GM23338 (cell line): ENCODE results near the gene ORC3. TPM values are rescaled to one million over a fixed set of nuclear protein-coding genes. Genes with fewer than 3 reads are reported as not detected.

ENCODE experiments used
- ATAC-seq: fragments of 200-7000 bp; cut with Tn5 transposase; 3 replicates; pipeline ENCODE4 v1.9.1; 2020
- DNase-seq: peaks from one replicate; pipeline ENCODE4 v3.0.0-alpha.2; 2015; ENCODE audit warnings: low spot score
- H2AFZ ChIP-seq: fragments of 200-600 bp; sonication (generic); 2 replicates; pipeline ENCODE4 v1.8.0; 2016; ENCODE audit warnings: antibody characterized with exemption, mild to moderate bottlenecking, moderate library complexity
- H3F3A ChIP-seq: fragments of 200-600 bp; sonication (generic); replicated peaks from 2 replicates; pipeline ENCODE4 v1.8.0; 2017; ENCODE audit warnings: antibody characterized with exemption, mixed run types, low read depth
- H3K27ac ChIP-seq: fragments of 200-600 bp; sonication (generic); 2 replicates; pipeline ENCODE4 v1.6.1; 2016; ENCODE audit warnings: low read depth
- H3K27me3 ChIP-seq: fragments of 200-600 bp; sonication (generic); 2 replicates; pipeline ENCODE4 v1.8.0; 2016; ENCODE audit warnings: mild to moderate bottlenecking, mixed run types, moderate library complexity; ENCODE audit not compliant: insufficient read depth
- H3K36me3 ChIP-seq: fragments of 200-600 bp; sonication (generic); 2 replicates; pipeline ENCODE4 v1.8.0; 2016; ENCODE audit warnings: mild to moderate bottlenecking; ENCODE audit not compliant: insufficient read depth
- H3K4me1 ChIP-seq: fragments of 200-600 bp; sonication (generic); 2 replicates; pipeline ENCODE4 v1.8.0; 2016; ENCODE audit warnings: mild to moderate bottlenecking, moderate library complexity; ENCODE audit not compliant: insufficient read depth
- H3K4me2 ChIP-seq: fragments of 200-600 bp; sonication (generic); 2 replicates; pipeline ENCODE4 v1.7.1; 2017; ENCODE audit warnings: mixed run types
- H3K4me3 ChIP-seq: fragments of 200-600 bp; sonication (generic); 2 replicates; pipeline ENCODE4 v1.6.1; 2016; ENCODE audit warnings: mixed run types
- H3K79me2 ChIP-seq: fragments of 200-600 bp; sonication (generic); replicated peaks from 2 replicates; pipeline ENCODE4 v1.8.0; 2017; ENCODE audit warnings: mild to moderate bottlenecking; ENCODE audit not compliant: insufficient read depth
- H3K9me2 ChIP-seq: fragments of 200-600 bp; sonication (generic); 2 replicates; pipeline ENCODE4 v1.8.0; 2017; ENCODE audit not compliant: insufficient read depth
- H4K20me1 ChIP-seq: fragments of 200-600 bp; sonication (generic); replicated peaks from 2 replicates; pipeline ENCODE4 v1.8.0; 2017; ENCODE audit warnings: mild to moderate bottlenecking; ENCODE audit not compliant: insufficient read depth
- H3K27ac Mint-ChIP-seq: 2 replicates; pipeline ENCODE4 v1.8.0; 2020; ENCODE audit warnings: inconsistent platforms, mild to moderate bottlenecking, moderate library complexity, mixed read lengths
- H3K27me3 Mint-ChIP-seq: 3 replicates; pipeline ENCODE4 v1.8.0; 2022; ENCODE audit warnings: low read depth, mild to moderate bottlenecking, moderate library complexity, mixed read lengths, inconsistent platforms; ENCODE audit not compliant: insufficient read depth, poor library complexity
- H3K36me3 Mint-ChIP-seq: 3 replicates; pipeline ENCODE4 v1.8.0; 2021; ENCODE audit warnings: low read depth, mild to moderate bottlenecking, inconsistent platforms, moderate library complexity, mixed read lengths
- H3K4me1 Mint-ChIP-seq: 3 replicates; pipeline ENCODE4 v1.8.0; 2020; ENCODE audit warnings: mild to moderate bottlenecking, inconsistent platforms, mixed read lengths
- H3K4me3 Mint-ChIP-seq: 3 replicates; pipeline ENCODE4 v1.8.0; 2021; ENCODE audit warnings: moderate library complexity, mild to moderate bottlenecking, inconsistent platforms, mixed read lengths
- H3K9me3 Mint-ChIP-seq: 3 replicates; pipeline ENCODE4 v1.8.0; 2020; ENCODE audit warnings: moderate library complexity, mild to moderate bottlenecking, inconsistent platforms, mixed read lengths
- CREB1 ChIP-seq: fragments of 250-450 bp; sonication (Bioruptor Pico); IDR thresholded peaks from 2 replicates; pipeline ENCODE4 v1.5.0; 2020; ENCODE audit warnings: low read depth, mild to moderate bottlenecking, moderate library complexity
- CTCF ChIP-seq, 2 experiments: fragments of 200-600 bp in 1 of 2; sonication (generic) in 1 of 2; conservative IDR thresholded peaks; 2 replicates each; pipeline versions ENCODE4 v1.5.1 to v1.6.1; 2016 to 2017; ENCODE audit warnings: antibody characterized with exemption in 2 of 2, low read depth in 2 of 2, mild to moderate bottlenecking in 2 of 2, moderate library complexity in 1 of 2
- EZH2 ChIP-seq: fragments of 200-600 bp; sonication (generic); IDR thresholded peaks from one replicate; pipeline ENCODE4 v1.8.0; 2017; ENCODE audit warnings: antibody characterized with exemption, mild to moderate bottlenecking, low read depth; ENCODE audit not compliant: unreplicated experiment
- EZH2phosphoT487 ChIP-seq: fragments of 200-600 bp; sonication (generic); IDR thresholded peaks from one replicate; pipeline ENCODE4 v1.8.1; 2018; ENCODE audit warnings: antibody characterized with exemption; ENCODE audit not compliant: unreplicated experiment
- JUNB ChIP-seq: IDR thresholded peaks from one replicate; pipeline ENCODE4 v1.6.1; 2016; ENCODE audit warnings: antibody characterized with exemption; ENCODE audit not compliant: unreplicated experiment
- NANOG ChIP-seq: IDR thresholded peaks from 2 replicates; pipeline ENCODE4 v1.6.1; 2016; ENCODE audit warnings: antibody characterized with exemption, borderline replicate concordance
- POLR2AphosphoS5 ChIP-seq: IDR thresholded peaks from 2 replicates; pipeline ENCODE4 v1.6.1; 2016; ENCODE audit warnings: antibody characterized with exemption, low read depth
- STAT1 ChIP-seq: IDR thresholded peaks from one replicate; pipeline ENCODE4 v1.6.1; 2016; ENCODE audit warnings: antibody characterized with exemption; ENCODE audit not compliant: unreplicated experiment
- ZNF114 ChIP-seq: fragments of 250-450 bp; sonication (Bioruptor Pico); IDR thresholded peaks from 2 replicates; pipeline ENCODE4 v1.5.0; 2020; ENCODE audit warnings: mild to moderate bottlenecking, moderate library complexity
- ZNF331 ChIP-seq: fragments of 250-450 bp; sonication (Bioruptor Pico); IDR thresholded peaks from 2 replicates; pipeline ENCODE4 v1.5.0; 2020; ENCODE audit warnings: low read depth, mild to moderate bottlenecking, moderate library complexity
- ZNF462 ChIP-seq: fragments of 250-450 bp; sonication (Bioruptor Pico); IDR thresholded peaks from 2 replicates; pipeline ENCODE4 v1.5.0; 2020; ENCODE audit warnings: mild to moderate bottlenecking, moderate library complexity
- polyA plus RNA-seq: library from polyadenylated mRNA; unstranded; fragments of >200 nt; fragmentation: Nextera tagmentation; extraction: Ambion mirVana; gene quantifications from 2 replicates; pipeline ENCODE4 v1.2.1, GENCODE V29; 2016
- total RNA-seq: library from RNA; depleted of rRNA; stranded (reverse); fragments of >200 nt; shearing (Covaris generic); gene quantifications from 2 replicates; pipeline ENCODE4 v1.2.3, GENCODE V29; 2014
- TF ChIP-seq, protein P1 (sequence below): IDR thresholded peaks from 2 replicates; pipeline ENCODE4 v1.6.1; 2016; ENCODE audit warnings: antibody characterized with exemption
- TF ChIP-seq, protein P2 (sequence below): IDR thresholded peaks from one replicate; pipeline ENCODE4 v1.6.1; 2018; ENCODE audit warnings: antibody characterized with exemption; ENCODE audit not compliant: unreplicated experiment

ORC3 gene
- total and polyA plus RNA-seq, 2 experiments from 2014 or later = 53.1 to 78.4 TPM

GRCh38 chr6:87668013-87668412 lies 78.1 kb downstream of the ORC3 start:
- Histone ChIP-seq H3K79me2 (no peaks in the 10 kb centered on the region), H3K27ac (no peak overlapping the region), H3F3A (no peaks in the 10 kb centered on the region; the same call in 1 of the 2 replicates), H3K9me2 (no peaks in the 10 kb centered on the region), H3K36me3 (peaks cover 8% of the 10 kb centered on the region; the same call in 1 of the 2 replicates), H3K27me3 (no peaks in the 10 kb centered on the region), H2AFZ (no peak overlapping the region), H3K4me1 (no peaks in the 10 kb centered on the region), H3K4me3 (no peak overlapping the region), H3K4me2 (no peak overlapping the region), H4K20me1 (no peaks in the 10 kb centered on the region)
- TF ChIP-seq JUNB (no peak), CREB1 (CRISPR knock-in tag) (no peak), ZNF462 (no peak), EZH2phosphoT487 (no peak), EZH2 (no peak), CTCF (conservative IDR thresholded peaks at IDR 0.05; ENCODE audit: low read depth in 2 of 2) (no peak), ZNF114 (CRISPR knock-in tag) (no peak), NANOG (no peak), POLR2AphosphoS5 (no peak), ZNF331 (CRISPR knock-in tag) (no peak), STAT1 (no peak)
- TF ChIP-seq, protein P1, sequence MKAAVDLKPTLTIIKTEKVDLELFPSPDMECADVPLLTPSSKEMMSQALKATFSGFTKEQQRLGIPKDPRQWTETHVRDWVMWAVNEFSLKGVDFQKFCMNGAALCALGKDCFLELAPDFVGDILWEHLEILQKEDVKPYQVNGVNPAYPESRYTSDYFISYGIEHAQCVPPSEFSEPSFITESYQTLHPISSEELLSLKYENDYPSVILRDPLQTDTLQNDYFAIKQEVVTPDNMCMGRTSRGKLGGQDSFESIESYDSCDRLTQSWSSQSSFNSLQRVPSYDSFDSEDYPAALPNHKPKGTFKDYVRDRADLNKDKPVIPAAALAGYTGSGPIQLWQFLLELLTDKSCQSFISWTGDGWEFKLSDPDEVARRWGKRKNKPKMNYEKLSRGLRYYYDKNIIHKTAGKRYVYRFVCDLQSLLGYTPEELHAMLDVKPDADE = no peak
- TF ChIP-seq, protein P2, sequence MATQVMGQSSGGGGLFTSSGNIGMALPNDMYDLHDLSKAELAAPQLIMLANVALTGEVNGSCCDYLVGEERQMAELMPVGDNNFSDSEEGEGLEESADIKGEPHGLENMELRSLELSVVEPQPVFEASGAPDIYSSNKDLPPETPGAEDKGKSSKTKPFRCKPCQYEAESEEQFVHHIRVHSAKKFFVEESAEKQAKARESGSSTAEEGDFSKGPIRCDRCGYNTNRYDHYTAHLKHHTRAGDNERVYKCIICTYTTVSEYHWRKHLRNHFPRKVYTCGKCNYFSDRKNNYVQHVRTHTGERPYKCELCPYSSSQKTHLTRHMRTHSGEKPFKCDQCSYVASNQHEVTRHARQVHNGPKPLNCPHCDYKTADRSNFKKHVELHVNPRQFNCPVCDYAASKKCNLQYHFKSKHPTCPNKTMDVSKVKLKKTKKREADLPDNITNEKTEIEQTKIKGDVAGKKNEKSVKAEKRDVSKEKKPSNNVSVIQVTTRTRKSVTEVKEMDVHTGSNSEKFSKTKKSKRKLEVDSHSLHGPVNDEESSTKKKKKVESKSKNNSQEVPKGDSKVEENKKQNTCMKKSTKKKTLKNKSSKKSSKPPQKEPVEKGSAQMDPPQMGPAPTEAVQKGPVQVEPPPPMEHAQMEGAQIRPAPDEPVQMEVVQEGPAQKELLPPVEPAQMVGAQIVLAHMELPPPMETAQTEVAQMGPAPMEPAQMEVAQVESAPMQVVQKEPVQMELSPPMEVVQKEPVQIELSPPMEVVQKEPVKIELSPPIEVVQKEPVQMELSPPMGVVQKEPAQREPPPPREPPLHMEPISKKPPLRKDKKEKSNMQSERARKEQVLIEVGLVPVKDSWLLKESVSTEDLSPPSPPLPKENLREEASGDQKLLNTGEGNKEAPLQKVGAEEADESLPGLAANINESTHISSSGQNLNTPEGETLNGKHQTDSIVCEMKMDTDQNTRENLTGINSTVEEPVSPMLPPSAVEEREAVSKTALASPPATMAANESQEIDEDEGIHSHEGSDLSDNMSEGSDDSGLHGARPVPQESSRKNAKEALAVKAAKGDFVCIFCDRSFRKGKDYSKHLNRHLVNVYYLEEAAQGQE = no peak
- Mint-ChIP-seq H3K4me3 (no peak overlapping the region), H3K4me1 (peaks cover 16% of the 10 kb centered on the region), H3K27me3 (peaks cover 2% of the 10 kb centered on the region), H3K9me3 (no peaks in the 10 kb centered on the region), H3K27ac (no peak overlapping the region), H3K36me3 (peaks cover 29% of the 10 kb centered on the region; the same call in 2 of the 3 replicates)
- ATAC-seq (no peak), DNase-seq (no peak)
